Effector memory CD8-positive, alpha-beta T cell (primary cell): Measurements from ENCODE around the gene PPM1N.
A peak's percentile ranks its signal among the peaks of the same experiment; 100 is the strongest.

Source experiments
- ATAC-seq: fragments of 150-1000 bp; cut with Tn5 transposase; replicated peaks from 2 replicates; pipeline ENCODE4 v1.10.0; 2021; ENCODE audit warnings: mild to moderate bottlenecking, moderate library complexity
- DNase-seq, 3 experiments: peaks; one replicate each; pipeline ENCODE4 v3.0.0; 2021
- H3K27ac Mint-ChIP-seq, 2 donors: one replicate each; pipeline ENCODE4 v1.8.0; 2022; ENCODE audit warnings: mild to moderate bottlenecking in 2 of 2, mixed read lengths in 2 of 2, moderate library complexity in 2 of 2
- H3K27me3 Mint-ChIP-seq, 2 donors: one replicate each; pipeline ENCODE4 v1.8.0; 2022; ENCODE audit warnings: mixed read lengths in 2 of 2
- H3K36me3 Mint-ChIP-seq: one replicate; pipeline ENCODE4 v1.8.0; 2022; ENCODE audit warnings: mild to moderate bottlenecking, moderate library complexity, mixed read lengths; ENCODE audit not compliant: insufficient read depth
- H3K4me1 Mint-ChIP-seq, 2 donors: one replicate each; pipeline ENCODE4 v1.8.0; 2022; ENCODE audit warnings: low read depth in 2 of 2, mixed read lengths in 2 of 2
- H3K4me3 Mint-ChIP-seq, 2 donors: one replicate each; pipeline ENCODE4 v1.8.0; 2022; ENCODE audit warnings: mild to moderate bottlenecking in 2 of 2, mixed read lengths in 2 of 2, moderate library complexity in 2 of 2
- H3K9me3 Mint-ChIP-seq, 2 donors: one replicate each; pipeline ENCODE4 v1.8.0; 2022; ENCODE audit warnings: mixed read lengths in 2 of 2
- total RNA-seq, 9 experiments: gene quantifications; one replicate each; lab custom pipeline; 2026; lab: John Stamatoyannopoulos, UW

PPM1N gene
- 1.8 to 22.8 (median 3.2) reads per million in 9 experiments for total RNA-seq

DNA sequence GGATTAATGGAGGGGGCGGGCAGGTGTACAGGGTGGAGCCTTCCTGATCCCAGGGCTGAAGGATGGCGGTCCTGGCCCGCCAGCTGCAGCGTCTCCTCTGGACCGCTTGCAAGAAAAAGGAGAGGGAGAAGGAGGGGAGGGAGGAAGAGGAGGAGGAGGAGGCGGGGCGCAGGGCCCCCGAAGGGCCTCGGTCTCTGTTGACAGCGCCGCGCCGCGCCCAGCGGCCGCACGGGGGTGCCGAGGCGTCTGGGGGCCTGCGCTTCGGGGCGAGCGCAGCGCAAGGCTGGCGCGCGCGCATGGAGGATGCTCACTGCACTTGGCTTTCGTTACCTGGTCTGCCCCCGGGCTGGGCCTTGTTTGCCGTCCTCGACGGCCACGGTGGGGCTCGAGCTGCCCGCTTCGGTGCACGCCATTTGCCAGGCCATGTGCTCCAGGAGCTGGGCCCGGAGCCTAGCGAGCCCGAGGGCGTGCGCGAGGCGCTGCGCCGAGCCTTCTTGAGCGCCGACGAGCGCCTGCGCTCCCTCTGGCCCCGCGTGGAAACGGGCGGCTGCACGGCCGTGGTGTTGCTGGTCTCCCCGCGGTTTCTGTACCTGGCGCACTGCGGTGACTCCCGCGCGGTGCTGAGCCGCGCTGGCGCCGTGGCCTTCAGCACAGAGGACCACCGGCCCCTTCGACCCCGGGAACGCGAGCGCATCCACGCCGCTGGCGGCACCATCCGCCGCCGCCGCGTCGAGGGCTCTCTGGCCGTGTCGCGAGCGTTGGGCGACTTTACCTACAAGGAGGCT is at the start of gene PPM1N:
Gene PPM1N (plus strand): TSS at position 33 of the 785 bp plus-strand sequence. CDS start 30 bp downstream, at position 63.
- H3K27ac Mint-ChIP-seq, result peak within 1 kb of the TSS; percentile 87 to 90
- ATAC-seq (peak; percentile 71), DNase-seq (peak; percentile 62 to 70 (median 62))
- H3K9me3 Mint-ChIP-seq, result no peaks in the 10 kb centered on the region
- peak within 1 kb of the TSS; percentile 84 to 91 for H3K4me3 Mint-ChIP-seq
- peaks cover 16% of the 10 kb centered on the region for H3K36me3 Mint-ChIP-seq
- peaks cover 8 to 12% of the 10 kb centered on the region in 2 donors for H3K27me3 Mint-ChIP-seq
- H3K4me1 Mint-ChIP-seq, result peaks cover 31 to 34% of the 10 kb centered on the region in 2 donors

DNA sequence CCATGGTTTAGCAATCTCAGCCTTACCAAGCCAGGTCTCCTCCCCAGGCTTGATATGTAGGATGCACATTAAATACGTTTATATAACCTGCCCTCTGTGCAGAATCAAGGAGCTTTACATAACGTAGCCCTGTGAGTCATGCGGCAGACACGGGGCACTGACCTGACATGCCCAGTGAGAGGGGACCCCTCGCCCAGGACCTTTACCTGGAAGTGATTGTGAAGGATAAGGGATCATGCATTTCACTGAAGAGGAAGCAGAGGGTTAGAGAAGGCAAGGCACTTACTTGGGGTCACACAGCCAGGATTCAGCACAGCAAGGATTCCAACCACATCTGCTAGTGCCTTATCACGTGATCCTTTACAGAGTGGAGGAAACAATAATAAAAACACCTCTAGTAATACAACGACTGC is 49.4 kb upstream of the PPM1N start:
- H3K9me3 Mint-ChIP-seq, result no peaks in the 10 kb centered on the region
- DNase-seq (peak in 1 of 3 experiments; percentile 9), ATAC-seq (no peak)
- peaks cover 56 to 76% of the 10 kb centered on the region in 2 donors for H3K4me1 Mint-ChIP-seq
- peak overlapping the region; percentile 100 for H3K27ac Mint-ChIP-seq
- H3K4me3 Mint-ChIP-seq, result peak overlapping the region; percentile 95 to 98
- no peaks in the 10 kb centered on the region for H3K27me3 Mint-ChIP-seq
- H3K36me3 Mint-ChIP-seq, result peaks cover 55% of the 10 kb centered on the region

DNA sequence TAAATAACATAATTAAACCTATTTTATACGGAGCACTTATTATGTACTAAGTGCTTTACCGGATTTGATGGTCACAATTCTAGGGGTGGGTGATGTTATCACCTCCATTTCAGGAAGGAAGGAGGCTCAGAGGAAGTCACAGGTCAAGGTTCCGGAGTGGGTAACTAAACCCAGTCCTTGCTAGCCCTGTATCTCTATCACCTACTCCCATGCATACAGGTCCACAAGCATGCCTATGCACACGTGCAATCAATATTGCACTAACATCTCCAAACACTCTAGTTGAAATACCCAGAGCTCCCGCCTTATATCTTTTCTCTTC is 48.3 kb upstream of the PPM1N start:
- Mint-ChIP-seq H3K27ac (peak overlapping the region; percentile 100), H3K4me1 (peaks cover 50 to 67% of the 10 kb centered on the region in 2 donors), H3K9me3 (no peaks in the 10 kb centered on the region), H3K27me3 (no peaks in the 10 kb centered on the region), H3K4me3 (peak overlapping the region; percentile 95 to 98), H3K36me3 (peaks cover 60% of the 10 kb centered on the region)
- DNase-seq (peak; percentile 54 to 66 (median 58)), ATAC-seq (peak; percentile 57)

- no peaks in the 10 kb centered on the region for H3K9me3 Mint-ChIP-seq
- H3K36me3 Mint-ChIP-seq, result peaks cover 66% of the 10 kb centered on the region
- ATAC-seq, result peak; percentile 34
- H3K4me3 Mint-ChIP-seq, result peak overlapping the region; percentile 95 to 98
- H3K27me3 Mint-ChIP-seq, result no peaks in the 10 kb centered on the region
- DNase-seq, result peak; percentile 64 to 84 (median 69)
- H3K27ac Mint-ChIP-seq, result peak overlapping the region; percentile 100
- peaks cover 52 to 67% of the 10 kb centered on the region in 2 donors for H3K4me1 Mint-ChIP-seq
Observed at GRCh38 chr19:45451131-45451849, 47.0 kb upstream of the PPM1N start.

GRCh38 chr19:45451850-45452387 is 46.3 kb upstream of the PPM1N start:
- Mint-ChIP-seq H3K27me3 (no peaks in the 10 kb centered on the region), H3K4me3 (peak overlapping the region; percentile 95 to 98), H3K4me1 (peaks cover 53 to 68% of the 10 kb centered on the region in 2 donors), H3K36me3 (peaks cover 65% of the 10 kb centered on the region), H3K9me3 (no peaks in the 10 kb centered on the region), H3K27ac (peak overlapping the region; percentile 100)
- DNase-seq, result no peak
- no peak for ATAC-seq

- Mint-ChIP-seq H3K4me3 (peak overlapping the region; percentile 72), H3K36me3 (peaks cover 38% of the 10 kb centered on the region), H3K27ac (peak overlapping the region; percentile 86 to 99), H3K4me1 (peaks cover 36 to 37% of the 10 kb centered on the region in 2 donors), H3K27me3 (no peaks in the 10 kb centered on the region), H3K9me3 (no peaks in the 10 kb centered on the region)
- peak; percentile 64 for ATAC-seq
- DNase-seq, result peak; percentile 51 to 74 (median 73)
Observed at GRCh38 chr19:45455707-45456499, 42.3 kb upstream of the PPM1N start.

- Mint-ChIP-seq H3K4me3 (peak overlapping the region; percentile 72), H3K4me1 (peaks cover 31 to 32% of the 10 kb centered on the region in 2 donors), H3K27me3 (no peaks in the 10 kb centered on the region), H3K9me3 (no peaks in the 10 kb centered on the region), H3K36me3 (peaks cover 32% of the 10 kb centered on the region), H3K27ac (peak overlapping the region; percentile 86 to 99)
- ATAC-seq, result no peak
- DNase-seq, result no peak
Observed at GRCh38 chr19:45456500-45456815, 41.8 kb upstream of the PPM1N start.

DNA sequence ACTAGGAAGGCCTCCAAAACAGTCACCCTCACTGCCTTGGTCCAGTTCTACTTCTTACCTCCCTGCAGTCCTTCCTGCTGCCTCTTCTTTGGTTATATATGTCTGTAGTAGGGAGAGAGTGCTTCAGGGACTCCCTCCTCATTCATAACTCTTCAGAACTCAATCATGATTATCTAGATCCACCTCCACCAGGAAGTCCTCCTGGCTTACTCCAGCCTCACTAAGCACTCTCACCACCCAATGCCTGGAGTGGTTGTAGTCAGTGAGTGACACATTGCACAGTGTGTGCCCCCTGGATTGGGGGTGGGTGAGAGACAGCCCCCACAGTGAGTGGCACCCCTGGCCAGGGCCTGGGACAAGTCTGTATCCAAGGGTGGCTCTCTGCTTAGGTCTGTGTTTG is 40.5 kb upstream of the PPM1N start:
- peaks cover 22% of the 10 kb centered on the region for H3K36me3 Mint-ChIP-seq
- DNase-seq (no peak), ATAC-seq (no peak)
- H3K4me1 Mint-ChIP-seq, result peaks cover 21 to 22% of the 10 kb centered on the region in 2 donors
- H3K9me3 Mint-ChIP-seq, result no peaks in the 10 kb centered on the region
- peak overlapping the region in 1 of 2 donors; percentile 55 for H3K27ac Mint-ChIP-seq
- peak overlapping the region in 1 of 2 donors; percentile 48 for H3K4me3 Mint-ChIP-seq
- no peaks in the 10 kb centered on the region for H3K27me3 Mint-ChIP-seq

GRCh38 chr19:45460807-45461347 is 37.4 kb upstream of the PPM1N start:
- H3K27ac Mint-ChIP-seq, result no peak overlapping the region
- H3K36me3 Mint-ChIP-seq, result peaks cover 13% of the 10 kb centered on the region
- DNase-seq, result no peak
- H3K4me3 Mint-ChIP-seq, result no peak overlapping the region
- peaks cover 0 to 6% of the 10 kb centered on the region in 2 donors for H3K27me3 Mint-ChIP-seq
- no peaks in the 10 kb centered on the region for H3K9me3 Mint-ChIP-seq
- H3K4me1 Mint-ChIP-seq, result peaks cover 7 to 11% of the 10 kb centered on the region in 2 donors
- ATAC-seq, result no peak

- DNase-seq, result no peak
- Mint-ChIP-seq H3K4me3 (no peak overlapping the region), H3K27me3 (peaks cover 0 to 6% of the 10 kb centered on the region in 2 donors), H3K36me3 (peaks cover 16% of the 10 kb centered on the region), H3K27ac (no peak overlapping the region), H3K4me1 (peaks cover 3 to 6% of the 10 kb centered on the region in 2 donors), H3K9me3 (no peaks in the 10 kb centered on the region)
- ATAC-seq, result no peak
Observed at GRCh38 chr19:45462174-45462573, 36.1 kb upstream of the PPM1N start.

- ATAC-seq, result no peak
- H3K4me1 Mint-ChIP-seq, result peaks cover 10 to 11% of the 10 kb centered on the region in 2 donors
Observed at GRCh38 chr19:45463241-45463640, 35.0 kb upstream of the PPM1N start.

DNA sequence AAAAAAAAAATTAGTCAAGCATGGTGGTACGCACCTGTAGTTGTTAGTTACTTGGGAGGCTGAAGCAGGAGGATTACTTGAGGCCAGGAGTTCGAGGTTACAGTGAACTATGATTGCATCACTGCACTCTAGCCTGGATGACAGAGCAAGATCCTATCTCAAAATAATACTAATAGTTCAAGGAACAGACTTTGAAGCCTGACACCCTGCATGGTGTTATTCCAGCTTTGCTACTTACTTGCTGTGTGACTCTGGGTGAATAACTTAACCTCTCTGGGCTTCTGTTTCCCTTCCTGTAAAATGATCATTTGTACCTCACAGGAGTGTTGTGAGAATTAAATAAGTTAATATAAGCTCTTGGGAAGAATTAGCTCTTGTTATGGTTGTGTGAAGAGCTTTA is 34.0 kb upstream of the PPM1N start:
- Mint-ChIP-seq H3K4me3 (no peak overlapping the region), H3K36me3 (peaks cover 33% of the 10 kb centered on the region), H3K9me3 (no peaks in the 10 kb centered on the region), H3K27ac (peak overlapping the region in 1 of 2 donors; percentile 52), H3K27me3 (peaks cover 0 to 6% of the 10 kb centered on the region in 2 donors), H3K4me1 (peaks cover 16 to 18% of the 10 kb centered on the region in 2 donors)
- no peak for ATAC-seq
- no peak for DNase-seq

More at GRCh38 chr19:45463241-45463640, 35.0 kb upstream of the PPM1N start:
- no peaks in the 10 kb centered on the region for H3K9me3 Mint-ChIP-seq
- no peak overlapping the region for H3K4me3 Mint-ChIP-seq
- DNase-seq, result no peak
- H3K27me3 Mint-ChIP-seq, result peaks cover 0 to 6% of the 10 kb centered on the region in 2 donors
- H3K36me3 Mint-ChIP-seq, result peaks cover 26% of the 10 kb centered on the region
- peak overlapping the region in 1 of 2 donors; percentile 52 for H3K27ac Mint-ChIP-seq
